B cell (primary cell): ENCODE measurements around the gene ZNF442.

Source experiments
- EZH2 ChIP-seq: IDR thresholded peaks from 2 replicates; pipeline ENCODE4 v1.6.1; 2012; ENCODE audit warnings: borderline replicate concordance, low read depth, mild to moderate bottlenecking, moderate library complexity, low read length; ENCODE audit not compliant: insufficient read depth, poor library complexity, severe bottlenecking
- TF ChIP-seq, protein P1 (sequence below): fragments of 200-600 bp; IDR thresholded peaks from one replicate; pipeline ENCODE4 v1.8.0; 2022; ENCODE audit warnings: antibody characterized with exemption, mild to moderate bottlenecking

- TF ChIP-seq, protein P1, sequence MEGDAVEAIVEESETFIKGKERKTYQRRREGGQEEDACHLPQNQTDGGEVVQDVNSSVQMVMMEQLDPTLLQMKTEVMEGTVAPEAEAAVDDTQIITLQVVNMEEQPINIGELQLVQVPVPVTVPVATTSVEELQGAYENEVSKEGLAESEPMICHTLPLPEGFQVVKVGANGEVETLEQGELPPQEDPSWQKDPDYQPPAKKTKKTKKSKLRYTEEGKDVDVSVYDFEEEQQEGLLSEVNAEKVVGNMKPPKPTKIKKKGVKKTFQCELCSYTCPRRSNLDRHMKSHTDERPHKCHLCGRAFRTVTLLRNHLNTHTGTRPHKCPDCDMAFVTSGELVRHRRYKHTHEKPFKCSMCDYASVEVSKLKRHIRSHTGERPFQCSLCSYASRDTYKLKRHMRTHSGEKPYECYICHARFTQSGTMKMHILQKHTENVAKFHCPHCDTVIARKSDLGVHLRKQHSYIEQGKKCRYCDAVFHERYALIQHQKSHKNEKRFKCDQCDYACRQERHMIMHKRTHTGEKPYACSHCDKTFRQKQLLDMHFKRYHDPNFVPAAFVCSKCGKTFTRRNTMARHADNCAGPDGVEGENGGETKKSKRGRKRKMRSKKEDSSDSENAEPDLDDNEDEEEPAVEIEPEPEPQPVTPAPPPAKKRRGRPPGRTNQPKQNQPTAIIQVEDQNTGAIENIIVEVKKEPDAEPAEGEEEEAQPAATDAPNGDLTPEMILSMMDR: no peak
- no peak for TF ChIP-seq EZH2
Observed at GRCh38 chr19:12350890-12351197, 14.6 kb downstream of the ZNF442 start.
